HL-60 (cell line): ENCODE data around the gene IRF2BP2.

Experiments
- DNase-seq, 2 experiments: peaks; one replicate each; pipeline ENCODE4 v3.0.0-alpha.2; 2010 to 2020; ENCODE audit warnings: low read depth in 1 of 2, low spot score in 1 of 2
- H3K27ac ChIP-seq: fragments of 250-450 bp; sonication (Bioruptor Pico); replicated peaks from 2 replicates; pipeline ENCODE4 v1.5.1; 2020; ENCODE audit warnings: mild to moderate bottlenecking, moderate library complexity
- H3K27me3 ChIP-seq: fragments of 250-450 bp; sonication (Bioruptor Pico); 2 replicates; pipeline ENCODE4 v1.5.1; 2021; ENCODE audit warnings: mild to moderate bottlenecking, moderate library complexity; ENCODE audit not compliant: insufficient read depth, poor library complexity, severe bottlenecking
- H3K4me3 ChIP-seq: replicated peaks from 2 replicates; pipeline ENCODE4 v1.5.1; 2011; ENCODE audit warnings: mild to moderate bottlenecking, control low read depth, low read length; ENCODE audit not compliant: insufficient read depth
- GABPA ChIP-seq: IDR thresholded peaks from 2 replicates; pipeline ENCODE4 v1.6.1; 2012; ENCODE audit warnings: low read depth
- POLR2AphosphoS5 ChIP-seq: IDR thresholded peaks from 2 replicates; pipeline ENCODE4 v1.6.1; 2012; ENCODE audit warnings: low read depth
- SPI1 ChIP-seq: IDR thresholded peaks from 2 replicates; pipeline ENCODE4 v1.6.1; 2012; ENCODE audit warnings: low read depth, mild to moderate bottlenecking, borderline replicate concordance
- TF ChIP-seq, protein P1 (sequence below): IDR thresholded peaks from 2 replicates; pipeline ENCODE4 v1.6.1; 2012; ENCODE audit warnings: low read depth; ENCODE audit not compliant: insufficient replicate concordance
- TF ChIP-seq, protein P2 (sequence below): IDR thresholded peaks from one replicate; pipeline ENCODE4 v1.5.1; 2011; ENCODE audit warnings: low read length, control low read depth, inconsistent platforms; ENCODE audit not compliant: insufficient read depth

Gene IRF2BP2

DNA sequence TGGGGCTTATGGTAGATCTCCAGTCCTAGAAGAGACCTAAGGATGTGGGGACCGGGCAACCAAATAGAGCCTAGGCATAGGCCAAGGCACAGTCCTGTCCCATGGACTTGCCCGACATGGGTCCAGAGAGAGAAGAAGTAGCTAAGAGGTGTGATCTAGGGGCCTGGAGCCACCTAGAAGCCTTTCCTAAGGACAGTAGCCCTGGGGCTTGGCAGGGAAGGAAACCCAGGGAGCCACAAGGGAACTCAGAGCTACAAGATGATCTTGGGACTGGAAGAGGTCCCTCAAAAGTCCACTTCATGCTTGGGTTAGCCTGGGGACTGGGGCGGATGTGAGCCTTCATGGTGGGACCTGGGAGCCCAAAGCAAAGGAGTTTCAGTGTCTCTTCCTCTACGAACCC lies 18.8 kb downstream of the IRF2BP2 start:
- DNase-seq: no peak
- no peak for TF ChIP-seq GABPA
- TF ChIP-seq, protein P1, sequence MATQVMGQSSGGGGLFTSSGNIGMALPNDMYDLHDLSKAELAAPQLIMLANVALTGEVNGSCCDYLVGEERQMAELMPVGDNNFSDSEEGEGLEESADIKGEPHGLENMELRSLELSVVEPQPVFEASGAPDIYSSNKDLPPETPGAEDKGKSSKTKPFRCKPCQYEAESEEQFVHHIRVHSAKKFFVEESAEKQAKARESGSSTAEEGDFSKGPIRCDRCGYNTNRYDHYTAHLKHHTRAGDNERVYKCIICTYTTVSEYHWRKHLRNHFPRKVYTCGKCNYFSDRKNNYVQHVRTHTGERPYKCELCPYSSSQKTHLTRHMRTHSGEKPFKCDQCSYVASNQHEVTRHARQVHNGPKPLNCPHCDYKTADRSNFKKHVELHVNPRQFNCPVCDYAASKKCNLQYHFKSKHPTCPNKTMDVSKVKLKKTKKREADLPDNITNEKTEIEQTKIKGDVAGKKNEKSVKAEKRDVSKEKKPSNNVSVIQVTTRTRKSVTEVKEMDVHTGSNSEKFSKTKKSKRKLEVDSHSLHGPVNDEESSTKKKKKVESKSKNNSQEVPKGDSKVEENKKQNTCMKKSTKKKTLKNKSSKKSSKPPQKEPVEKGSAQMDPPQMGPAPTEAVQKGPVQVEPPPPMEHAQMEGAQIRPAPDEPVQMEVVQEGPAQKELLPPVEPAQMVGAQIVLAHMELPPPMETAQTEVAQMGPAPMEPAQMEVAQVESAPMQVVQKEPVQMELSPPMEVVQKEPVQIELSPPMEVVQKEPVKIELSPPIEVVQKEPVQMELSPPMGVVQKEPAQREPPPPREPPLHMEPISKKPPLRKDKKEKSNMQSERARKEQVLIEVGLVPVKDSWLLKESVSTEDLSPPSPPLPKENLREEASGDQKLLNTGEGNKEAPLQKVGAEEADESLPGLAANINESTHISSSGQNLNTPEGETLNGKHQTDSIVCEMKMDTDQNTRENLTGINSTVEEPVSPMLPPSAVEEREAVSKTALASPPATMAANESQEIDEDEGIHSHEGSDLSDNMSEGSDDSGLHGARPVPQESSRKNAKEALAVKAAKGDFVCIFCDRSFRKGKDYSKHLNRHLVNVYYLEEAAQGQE: no peak
- no peak overlapping the region for H3K27ac ChIP-seq
- no peaks in the 10 kb centered on the region for H3K27me3 ChIP-seq
- H3K4me3 ChIP-seq: no peak overlapping the region

DNA sequence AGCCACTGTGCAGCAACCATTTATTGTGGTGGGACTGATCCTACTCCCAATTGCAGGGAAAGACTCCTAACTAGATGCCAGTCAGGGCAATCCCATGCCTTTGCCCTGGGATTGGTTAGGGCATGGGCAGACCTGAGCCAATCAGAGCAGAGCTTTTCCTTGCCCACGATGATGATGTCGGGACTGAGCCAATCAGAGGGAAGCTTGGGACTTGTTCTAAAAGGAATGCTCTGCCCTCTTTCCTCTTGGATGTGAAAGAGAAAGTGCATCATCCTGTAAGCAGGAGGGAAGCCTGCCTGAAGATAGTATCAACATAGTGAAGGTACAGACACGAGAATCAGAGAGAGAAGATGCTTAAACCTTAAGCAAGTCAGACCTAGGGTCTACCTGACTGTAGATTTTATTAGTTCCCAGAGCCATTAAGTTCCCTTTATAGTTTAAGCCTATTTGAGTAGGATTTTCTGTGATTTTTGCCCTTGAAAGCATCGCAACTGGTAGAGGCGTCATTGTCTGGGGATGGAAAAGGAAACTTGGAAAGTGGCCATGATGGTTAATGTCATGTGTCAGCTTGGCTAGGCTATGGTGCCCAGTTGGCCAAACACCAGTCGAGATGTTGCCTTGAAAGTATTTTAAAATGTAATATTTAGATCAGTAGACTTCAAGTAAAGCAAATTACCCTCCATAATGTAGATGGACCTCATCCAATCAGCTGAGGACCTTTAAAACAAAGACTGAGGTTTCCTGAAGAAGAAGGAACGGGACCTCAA lies 19.9 kb downstream of the IRF2BP2 start:
- Histone ChIP-seq H3K27me3 (no peaks in the 10 kb centered on the region), H3K27ac (no peak overlapping the region), H3K4me3 (no peak overlapping the region)
- no peak for TF ChIP-seq GABPA
- TF ChIP-seq, protein P2, sequence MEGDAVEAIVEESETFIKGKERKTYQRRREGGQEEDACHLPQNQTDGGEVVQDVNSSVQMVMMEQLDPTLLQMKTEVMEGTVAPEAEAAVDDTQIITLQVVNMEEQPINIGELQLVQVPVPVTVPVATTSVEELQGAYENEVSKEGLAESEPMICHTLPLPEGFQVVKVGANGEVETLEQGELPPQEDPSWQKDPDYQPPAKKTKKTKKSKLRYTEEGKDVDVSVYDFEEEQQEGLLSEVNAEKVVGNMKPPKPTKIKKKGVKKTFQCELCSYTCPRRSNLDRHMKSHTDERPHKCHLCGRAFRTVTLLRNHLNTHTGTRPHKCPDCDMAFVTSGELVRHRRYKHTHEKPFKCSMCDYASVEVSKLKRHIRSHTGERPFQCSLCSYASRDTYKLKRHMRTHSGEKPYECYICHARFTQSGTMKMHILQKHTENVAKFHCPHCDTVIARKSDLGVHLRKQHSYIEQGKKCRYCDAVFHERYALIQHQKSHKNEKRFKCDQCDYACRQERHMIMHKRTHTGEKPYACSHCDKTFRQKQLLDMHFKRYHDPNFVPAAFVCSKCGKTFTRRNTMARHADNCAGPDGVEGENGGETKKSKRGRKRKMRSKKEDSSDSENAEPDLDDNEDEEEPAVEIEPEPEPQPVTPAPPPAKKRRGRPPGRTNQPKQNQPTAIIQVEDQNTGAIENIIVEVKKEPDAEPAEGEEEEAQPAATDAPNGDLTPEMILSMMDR: no peak
- TF ChIP-seq SPI1: no peak
- TF ChIP-seq, protein P1: no peak
- no peak for TF ChIP-seq POLR2AphosphoS5
- no peak for DNase-seq

DNA sequence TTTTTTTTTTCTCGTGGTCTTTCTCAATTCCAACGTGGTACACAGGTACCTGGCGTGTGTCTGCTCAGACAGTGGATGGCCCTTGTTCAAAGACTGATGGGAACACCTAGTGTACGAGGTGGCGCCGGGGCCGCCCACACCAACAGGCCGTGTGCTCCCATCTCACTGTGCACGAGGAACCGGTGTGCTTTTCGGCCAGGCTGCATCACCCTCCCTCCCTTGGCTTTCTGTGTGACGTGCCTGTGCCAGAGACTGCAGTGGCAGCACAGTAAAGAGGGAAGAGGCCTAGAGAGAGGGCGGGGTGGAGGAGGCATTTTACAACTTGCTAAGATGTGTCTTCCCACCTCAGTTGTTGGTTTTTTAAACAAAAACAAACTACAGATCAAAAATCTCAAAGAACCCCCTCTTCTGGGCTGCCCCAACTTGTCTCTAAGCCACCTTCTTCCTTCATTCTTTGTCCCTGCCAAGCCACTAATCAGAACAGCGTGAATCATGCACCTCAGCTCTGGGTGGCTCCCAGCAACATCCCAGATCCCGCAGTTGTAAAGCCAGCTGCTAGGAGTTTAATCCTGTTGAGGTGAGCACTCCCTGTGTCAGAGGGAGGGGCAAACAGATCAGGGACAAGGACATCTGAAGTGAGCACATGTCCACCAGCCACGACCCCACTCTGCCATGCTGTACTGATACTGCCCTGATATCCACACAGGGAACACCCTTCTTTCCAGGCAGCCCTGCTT lies 20.7 kb downstream of the IRF2BP2 start:
- TF ChIP-seq, protein P1: no peak
- no peak for TF ChIP-seq SPI1
- TF ChIP-seq, protein P2: no peak
- no peak for TF ChIP-seq POLR2AphosphoS5
- no peak for TF ChIP-seq GABPA
- no peak for DNase-seq
- H3K27ac ChIP-seq: no peak overlapping the region
- H3K4me3 ChIP-seq: no peak overlapping the region
- H3K27me3 ChIP-seq: no peaks in the 10 kb centered on the region
